ENCODE results near the gene LOX.

DNA sequence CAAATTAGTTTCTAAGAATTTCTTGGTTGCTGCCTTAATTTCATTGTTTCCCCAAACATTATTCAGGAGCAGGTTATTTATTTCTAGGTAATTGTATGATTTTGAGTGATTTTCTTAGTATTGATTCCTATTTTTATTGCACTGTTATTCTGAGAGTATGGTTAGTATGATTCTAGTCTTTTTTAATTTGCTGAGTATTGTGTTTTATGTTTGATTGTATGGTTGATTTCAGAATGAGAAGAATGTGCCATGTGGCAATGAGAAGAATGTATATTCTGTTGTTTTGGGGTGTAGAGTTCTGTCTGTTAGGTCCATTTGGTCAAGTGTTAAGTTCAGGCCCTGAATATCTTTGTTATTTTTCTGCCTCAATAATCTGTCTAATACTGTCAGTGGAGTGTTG is 27.1 kb downstream of the LOX start:
- TF ChIP-seq, protein P1, sequence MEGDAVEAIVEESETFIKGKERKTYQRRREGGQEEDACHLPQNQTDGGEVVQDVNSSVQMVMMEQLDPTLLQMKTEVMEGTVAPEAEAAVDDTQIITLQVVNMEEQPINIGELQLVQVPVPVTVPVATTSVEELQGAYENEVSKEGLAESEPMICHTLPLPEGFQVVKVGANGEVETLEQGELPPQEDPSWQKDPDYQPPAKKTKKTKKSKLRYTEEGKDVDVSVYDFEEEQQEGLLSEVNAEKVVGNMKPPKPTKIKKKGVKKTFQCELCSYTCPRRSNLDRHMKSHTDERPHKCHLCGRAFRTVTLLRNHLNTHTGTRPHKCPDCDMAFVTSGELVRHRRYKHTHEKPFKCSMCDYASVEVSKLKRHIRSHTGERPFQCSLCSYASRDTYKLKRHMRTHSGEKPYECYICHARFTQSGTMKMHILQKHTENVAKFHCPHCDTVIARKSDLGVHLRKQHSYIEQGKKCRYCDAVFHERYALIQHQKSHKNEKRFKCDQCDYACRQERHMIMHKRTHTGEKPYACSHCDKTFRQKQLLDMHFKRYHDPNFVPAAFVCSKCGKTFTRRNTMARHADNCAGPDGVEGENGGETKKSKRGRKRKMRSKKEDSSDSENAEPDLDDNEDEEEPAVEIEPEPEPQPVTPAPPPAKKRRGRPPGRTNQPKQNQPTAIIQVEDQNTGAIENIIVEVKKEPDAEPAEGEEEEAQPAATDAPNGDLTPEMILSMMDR (optimal IDR thresholded peaks at IDR 0.05 in 1 of 3, IDR thresholded peaks at IDR 0.05 in 1 of 3, conservative IDR thresholded peaks at IDR 0.05 in 1 of 3; ENCODE audit: extremely low read depth in 1 of 3, insufficient read depth in 2 of 3, low read length in 3 of 3): no peak
- TF ChIP-seq EZH2 (IDR thresholded peaks at IDR 0.05; ENCODE audit: low read length): no peak

All from keratinocyte (primary cell).